Activated CD4-positive, alpha-beta memory T cell treated with anti-CD3 and anti-CD28 coated beads for 36 hours (primary cell): ENCODE data around the gene ESM1. TPM values are rescaled to one million over a fixed set of nuclear protein-coding genes. Genes with fewer than 3 reads are reported as not detected.
A peak's percentile ranks its signal among the peaks of the same experiment; 100 is the strongest.

Source experiments
- CTCF ChIA-PET: fragments of 350-600 bp; sonication (Branson Sonifier 250); formaldehyde crosslinking; loops from one replicate; lab custom pipeline; 2021; ENCODE audit warnings: antibody characterized with exemption, inconsistent platforms; lab: Charles Lee
- POLR2A ChIA-PET: fragments of 350-600 bp; sonication (Branson Sonifier 250); formaldehyde crosslinking; loops from one replicate; lab custom pipeline; 2021; ENCODE audit warnings: antibody characterized with exemption; lab: Charles Lee
- DNase-seq: peaks from one replicate; pipeline ENCODE4 v3.0.0-alpha.2; 2020
- H3K27ac Mint-ChIP-seq: one replicate; pipeline ENCODE4 v1.8.0; 2021; ENCODE audit warnings: mixed read lengths
- H3K27me3 Mint-ChIP-seq: one replicate; pipeline ENCODE4 v1.8.0; 2021; ENCODE audit warnings: mixed read lengths
- H3K36me3 Mint-ChIP-seq: one replicate; pipeline ENCODE4 v1.8.0; 2021; ENCODE audit warnings: mixed read lengths
- H3K4me1 Mint-ChIP-seq: one replicate; pipeline ENCODE4 v1.8.0; 2021; ENCODE audit warnings: low read depth, mixed read lengths
- H3K4me3 Mint-ChIP-seq: one replicate; pipeline ENCODE4 v1.8.0; 2021; ENCODE audit warnings: mild to moderate bottlenecking, mixed read lengths
- H3K9me3 Mint-ChIP-seq: one replicate; pipeline ENCODE4 v1.8.0; 2021; ENCODE audit warnings: mixed read lengths
- intact Hi-C: fragments of 100-400 bp; cut with micrococcal nuclease; formaldehyde crosslinking; loops from one replicate; pipeline ENCODE4 v1.15.1; 2023
- total RNA-seq, 2 experiments: library from RNA; stranded (reverse); gene quantifications; one replicate each; pipeline ENCODE4 v1.2.3, GENCODE V29; 2021

Gene ESM1
- total RNA-seq, 2 experiments from 2014 or later, result 0.45 to 0.56 TPM

DNA sequence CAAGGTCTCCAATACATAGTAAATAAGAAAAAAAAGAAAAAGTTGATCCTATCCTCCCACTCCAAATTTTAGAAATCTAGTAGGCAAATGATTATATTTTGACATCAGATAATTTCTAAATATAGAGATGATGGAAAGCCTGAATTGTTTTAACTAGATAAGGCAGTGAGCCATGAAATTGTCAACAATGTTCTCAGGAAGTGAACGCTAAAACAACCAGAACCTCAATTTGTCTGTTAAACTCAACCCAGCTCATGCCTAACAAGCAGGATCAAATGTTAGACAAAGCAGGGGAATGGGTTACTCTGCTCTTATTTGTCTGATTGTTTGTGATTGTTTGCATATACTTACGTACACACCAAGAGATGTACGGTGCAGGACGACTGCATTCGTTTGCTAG, 49.2 kb downstream of the ESM1 start:
- Mint-ChIP-seq H3K9me3 (no peaks in the 10 kb centered on the region), H3K36me3 (no peaks in the 10 kb centered on the region), H3K27ac (no peak overlapping the region), H3K27me3 (peaks cover 17% of the 10 kb centered on the region), H3K4me3 (no peak overlapping the region), H3K4me1 (no peaks in the 10 kb centered on the region)
- CTCF ChIA-PET, result interaction anchor here (1.8 kb wide), 1 partner anchor 8 kb away, joined by 7 read pairs; no protein-coding TSS in a partner anchor
- POLR2A ChIA-PET, result no interaction called here
- intact Hi-C loops, result no loop called here
- no peak for DNase-seq

GRCh38 chr5:54932789-54933188, 52.6 kb downstream of the ESM1 start:
- no peaks in the 10 kb centered on the region for H3K4me1 Mint-ChIP-seq
- intact Hi-C loops, result no loop called here
- no peak for DNase-seq
- no peak overlapping the region for H3K4me3 Mint-ChIP-seq
- ChIA-PET CTCF (interaction anchor here (0.7 to 3.7 kb wide), 4 partner anchors 12 to 30 kb away, joined by 3 to 38 read pairs (median 4); no protein-coding TSS in a partner anchor), POLR2A (no interaction called here)
- no peaks in the 10 kb centered on the region for H3K36me3 Mint-ChIP-seq
- peaks cover 17% of the 10 kb centered on the region for H3K27me3 Mint-ChIP-seq
- H3K27ac Mint-ChIP-seq, result no peak overlapping the region
- no peaks in the 10 kb centered on the region for H3K9me3 Mint-ChIP-seq

- intact Hi-C loops, result no loop called here
- CTCF ChIA-PET, result interaction anchor here (0.9 to 3.7 kb wide), 8 partner anchors 14 to 229 kb away, joined by 3 to 38 read pairs (median 3); partner anchors contain the start of gene GPX8
- Mint-ChIP-seq H3K9me3 (peaks cover 4% of the 10 kb centered on the region), H3K27ac (no peak overlapping the region), H3K27me3 (peaks cover 14% of the 10 kb centered on the region), H3K4me3 (no peak overlapping the region), H3K4me1 (peaks cover 8% of the 10 kb centered on the region), H3K36me3 (peaks cover 3% of the 10 kb centered on the region)
- peak; percentile 32 for DNase-seq
- POLR2A ChIA-PET, result interaction anchor here (1.0 kb wide), 1 partner anchor 14 kb away, joined by 3 read pairs; no protein-coding TSS in a partner anchor
Measured at GRCh38 chr5:54930736-54931135, 54.7 kb downstream of the ESM1 start.

Other genes with a start within 250 kb of the ESM1 start
- gene GZMK, start 38.7 kb upstream of the ESM1 start, total RNA-seq, result 1 to 10 TPM; 1.8 TPM
- 10 to 100 TPM; 13.7 to 16.9 TPM for gene GZMA, start 117.1 kb upstream of the ESM1 start, total RNA-seq
- gene GPX8, start 174.6 kb upstream of the ESM1 start, total RNA-seq, result not detected
- gene CDC20B, start 187.6 kb upstream of the ESM1 start, total RNA-seq, result not detected
- gene MCIDAS, start 241.7 kb upstream of the ESM1 start, total RNA-seq, result not detected
- gene CCNO, start 248.0 kb upstream of the ESM1 start, total RNA-seq, result not detected